MM.1S (cell line): ENCODE data around the gene NBDY.
A peak's percentile ranks its signal among the peaks of the same experiment; 100 is the strongest.
"Not testable (repeated sequence)": the region's sequence is repeated elsewhere in the genome, so short reads cannot be mapped to it uniquely, and the experiment has no call there.

Source experiments
- DNase-seq: peaks from one replicate; pipeline ENCODE4 v3.0.0-alpha.2; 2015
- H2AFZ ChIP-seq: fragments of 300-600 bp; sonication (generic); 2 replicates; pipeline ENCODE4 v1.6.0; 2016; ENCODE audit warnings: antibody characterized with exemption, low read length
- H3F3A ChIP-seq: fragments of 300-600 bp; sonication (generic); 2 replicates; pipeline ENCODE4 v1.6.1; 2016; ENCODE audit warnings: mild to moderate bottlenecking, antibody characterized with exemption, low read length, moderate library complexity, mixed read lengths; ENCODE audit not compliant: insufficient read depth
- H3K27ac ChIP-seq: fragments of 300-600 bp; sonication (generic); 2 replicates; pipeline ENCODE4 v1.5.1; 2016; ENCODE audit warnings: mild to moderate bottlenecking, low read length
- H3K27me3 ChIP-seq: fragments of 300-600 bp; sonication (generic); replicated peaks from 2 replicates; pipeline ENCODE4 v1.6.0; 2016; ENCODE audit warnings: low read length; ENCODE audit not compliant: insufficient read depth
- H3K36me3 ChIP-seq: fragments of 300-600 bp; sonication (generic); replicated peaks from 2 replicates; pipeline ENCODE4 v1.6.1; 2016; ENCODE audit warnings: mild to moderate bottlenecking, low read length, mixed read lengths; ENCODE audit not compliant: insufficient read depth
- H3K4me1 ChIP-seq: fragments of 300-600 bp; sonication (generic); 2 replicates; pipeline ENCODE4 v1.6.1; 2016; ENCODE audit warnings: low read length, mixed read lengths
- H3K4me2 ChIP-seq: fragments of 300-600 bp; sonication (generic); 2 replicates; pipeline ENCODE4 v1.6.0; 2016; ENCODE audit warnings: low read depth, low read length
- H3K4me3 ChIP-seq: fragments of 300-600 bp; sonication (generic); 2 replicates; pipeline ENCODE4 v1.5.1; 2016; ENCODE audit warnings: low read length, mixed read lengths
- H3K79me2 ChIP-seq: fragments of 300-600 bp; sonication (generic); 2 replicates; pipeline ENCODE4 v1.6.1; 2016; ENCODE audit warnings: mixed run types, low read length, mixed read lengths
- H3K9ac ChIP-seq: fragments of 300-600 bp; sonication (generic); 2 replicates; pipeline ENCODE4 v1.6.1; 2016; ENCODE audit warnings: low read length, mixed read lengths
- H3K9me2 ChIP-seq: fragments of 300-600 bp; sonication (generic); replicated peaks from 2 replicates; pipeline ENCODE4 v1.6.1; 2016; ENCODE audit warnings: mild to moderate bottlenecking, low read length, mixed read lengths; ENCODE audit not compliant: insufficient read depth
- H3K9me3 ChIP-seq: fragments of 300-600 bp; sonication (generic); replicated peaks from 2 replicates; pipeline ENCODE4 v1.6.1; 2016; ENCODE audit warnings: mild to moderate bottlenecking, low read length, mixed read lengths; ENCODE audit not compliant: insufficient read depth
- H4K20me1 ChIP-seq: fragments of 300-600 bp; sonication (generic); 2 replicates; pipeline ENCODE4 v1.6.1; 2016; ENCODE audit warnings: mild to moderate bottlenecking, low read length, moderate library complexity, mixed read lengths; ENCODE audit not compliant: insufficient read depth
- CTCF ChIP-seq: fragments of 300-600 bp; sonication (generic); IDR thresholded peaks from 2 replicates; pipeline ENCODE4 v1.5.1; 2016; ENCODE audit warnings: antibody characterized with exemption, low read length, mixed read lengths
- EZH2 ChIP-seq: fragments of 300-600 bp; sonication (generic); optimal IDR thresholded peaks from 2 replicates; pipeline ENCODE3; 2017; ENCODE audit warnings: low read depth, mild to moderate bottlenecking, antibody characterized with exemption, low read length, mixed read lengths
- EZH2phosphoT487 ChIP-seq: fragments of 300-600 bp; sonication (generic); IDR thresholded peaks from 2 replicates; pipeline ENCODE4 v1.6.1; 2018; ENCODE audit warnings: antibody characterized with exemption, low read length

The NBDY gene

GRCh38 chrX:56759736-56760409, 30.8 kb downstream of the NBDY start:
- Histone ChIP-seq H3K79me2 (0 out of 2 replicates have a peak, but pooled peaks cover 6% of the 10 kb centered on the region), H3K27me3 (no peaks in the 10 kb centered on the region), H3K4me2 (no peak overlapping the region), H4K20me1 (no peaks in the 10 kb centered on the region), H3K36me3 (no peaks in the 10 kb centered on the region), H3K4me3 (no peak overlapping the region), H3K9me2 (no peaks in the 10 kb centered on the region), H3K9ac (no peak overlapping the region), H3K27ac (no peak overlapping the region), H3K4me1 (peaks cover 15% of the 10 kb centered on the region), H2AFZ (no peak overlapping the region), H3F3A (peaks cover 15% of the 10 kb centered on the region), H3K9me3 (no peaks in the 10 kb centered on the region)
- no peak for TF ChIP-seq EZH2phosphoT487
- TF ChIP-seq EZH2: no peak
- TF ChIP-seq CTCF: no peak
- peak; percentile 15 for DNase-seq

GRCh38 chrX:56760410-56761124, 31.5 kb downstream of the NBDY start:
- not testable (repeated sequence) for H3K36me3 ChIP-seq, H3K9me3 ChIP-seq, H2AFZ ChIP-seq, H3K4me2 ChIP-seq, H4K20me1 ChIP-seq, H3K9ac ChIP-seq, H3K4me3 ChIP-seq, H3K27ac ChIP-seq, H3K9me2 ChIP-seq, H3K27me3 ChIP-seq, H3K79me2 ChIP-seq, DNase-seq
- peaks cover 22% of the 10 kb centered on the region for H3K4me1 ChIP-seq
- H3F3A ChIP-seq: peaks cover 22% of the 10 kb centered on the region

- no peaks in the 10 kb centered on the region for H3K9me2 ChIP-seq
- no peak overlapping the region for H3K9ac ChIP-seq
- no peak overlapping the region for H3K4me3 ChIP-seq
- H3K36me3 ChIP-seq: no peaks in the 10 kb centered on the region
- H3K27ac ChIP-seq: no peak overlapping the region
- H3K79me2 ChIP-seq: peaks cover 12% of the 10 kb centered on the region
- H3K9me3 ChIP-seq: no peaks in the 10 kb centered on the region
- H3K4me2 ChIP-seq: no peak overlapping the region
- TF ChIP-seq CTCF (no peak), EZH2phosphoT487 (no peak), EZH2 (no peak)
- peaks cover 27% of the 10 kb centered on the region for H3F3A ChIP-seq
- H2AFZ ChIP-seq: no peak overlapping the region
- no peak for DNase-seq
- no peaks in the 10 kb centered on the region for H3K27me3 ChIP-seq
- peaks cover 27% of the 10 kb centered on the region for H3K4me1 ChIP-seq
- H4K20me1 ChIP-seq: no peaks in the 10 kb centered on the region
These were observed 32.1 kb downstream of the NBDY start for GRCh38 chrX:56761167-56761566.

- no peaks in the 10 kb centered on the region for H3K9me3 ChIP-seq
- H3K9me2 ChIP-seq: no peaks in the 10 kb centered on the region
- peak overlapping the region; percentile 86; the same call in 1 of the 2 replicates for H3K9ac ChIP-seq
- H3K4me3 ChIP-seq: peak overlapping the region; percentile 23
- H3K4me1 ChIP-seq: peaks cover 29% of the 10 kb centered on the region
- peak; percentile 63 for DNase-seq
- no peaks in the 10 kb centered on the region for H3K27me3 ChIP-seq
- H3F3A ChIP-seq: peaks cover 30% of the 10 kb centered on the region
- no peaks in the 10 kb centered on the region for H4K20me1 ChIP-seq
- H3K4me2 ChIP-seq: peak overlapping the region; percentile 86
- no peak overlapping the region; the same call in 1 of the 2 replicates for H2AFZ ChIP-seq
- TF ChIP-seq CTCF (no peak), EZH2 (no peak), EZH2phosphoT487 (no peak)
- H3K27ac ChIP-seq: peak overlapping the region; percentile 90
- H3K79me2 ChIP-seq: peaks cover 23% of the 10 kb centered on the region
- H3K36me3 ChIP-seq: no peaks in the 10 kb centered on the region
These were observed 33.2 kb downstream of the NBDY start for GRCh38 chrX:56762220-56762619.
